ENCODE results near the gene OPCML.

Gene OPCML

DNA sequence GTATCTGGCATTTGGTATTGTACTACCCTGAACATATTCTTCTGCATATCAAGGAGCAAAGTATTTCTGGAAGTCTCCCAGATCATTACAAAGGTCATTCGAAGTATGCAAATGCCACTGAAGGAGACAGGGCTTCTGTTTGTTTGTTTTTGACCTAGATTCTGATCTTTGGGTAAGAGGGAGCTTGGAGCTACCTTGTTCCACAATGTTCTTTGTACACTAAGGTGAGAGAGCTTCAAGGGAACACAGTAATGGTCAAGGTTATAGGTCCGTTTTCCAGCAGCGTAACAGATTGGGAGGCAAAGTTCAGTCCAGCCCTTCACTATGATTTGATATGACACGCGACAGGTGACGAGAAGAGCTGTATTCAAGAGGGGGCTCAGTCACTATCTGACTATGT, 10.0 kb downstream of the OPCML start:
- no peak overlapping the region for H3K4me3 ChIP-seq (ENCODE audit: low read length)
- TF ChIP-seq ZNF274 (IDR thresholded peaks at IDR 0.05; ENCODE audit: low read depth, low read length): no peak

DNA sequence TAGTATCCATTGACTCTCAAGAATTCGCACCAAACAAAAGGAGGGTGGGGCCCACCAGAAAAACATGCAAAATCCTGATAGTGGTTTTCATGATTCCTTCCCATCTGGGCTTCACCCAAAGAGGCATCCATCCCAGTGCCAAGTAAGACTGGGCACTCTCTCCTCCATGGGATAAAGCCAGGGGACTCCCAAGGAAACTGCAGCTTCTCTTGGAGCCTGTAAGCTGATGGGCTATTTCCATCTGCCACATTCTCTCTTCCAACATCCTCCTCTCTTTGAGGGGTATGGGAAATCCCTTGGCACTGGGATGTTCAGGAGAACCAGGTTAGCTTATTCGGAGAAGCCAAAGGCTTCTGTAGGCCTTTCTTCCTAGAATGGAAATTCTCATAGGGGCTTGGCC, 10.8 kb downstream of the OPCML start:
- TF ChIP-seq ZNF274 (IDR thresholded peaks at IDR 0.05; ENCODE audit: low read depth, low read length): no peak
- H3K4me3 ChIP-seq (ENCODE audit: low read length): no peak overlapping the region

DNA sequence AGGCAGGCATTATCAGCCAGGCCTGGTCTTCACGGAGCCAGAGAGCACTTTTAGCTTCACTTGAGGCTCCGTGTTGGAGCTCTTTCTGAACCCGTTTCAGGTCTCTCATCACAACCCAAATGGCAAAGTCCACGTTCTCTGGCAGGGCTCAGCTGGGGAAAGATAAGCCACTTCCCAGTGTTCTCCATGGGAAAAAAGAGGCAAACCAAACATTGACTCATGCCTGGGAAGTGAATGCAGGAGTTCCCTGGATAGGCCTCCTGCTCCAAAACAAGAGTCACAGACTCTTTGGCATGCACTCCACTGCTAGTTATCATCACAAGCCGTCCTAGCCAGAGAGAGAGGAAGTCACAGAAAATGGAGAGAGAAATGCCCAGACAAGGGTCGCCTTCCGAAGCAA, 11.6 kb downstream of the OPCML start:
- no peak for TF ChIP-seq ZNF274 (IDR thresholded peaks at IDR 0.05; ENCODE audit: low read depth, low read length)

DNA sequence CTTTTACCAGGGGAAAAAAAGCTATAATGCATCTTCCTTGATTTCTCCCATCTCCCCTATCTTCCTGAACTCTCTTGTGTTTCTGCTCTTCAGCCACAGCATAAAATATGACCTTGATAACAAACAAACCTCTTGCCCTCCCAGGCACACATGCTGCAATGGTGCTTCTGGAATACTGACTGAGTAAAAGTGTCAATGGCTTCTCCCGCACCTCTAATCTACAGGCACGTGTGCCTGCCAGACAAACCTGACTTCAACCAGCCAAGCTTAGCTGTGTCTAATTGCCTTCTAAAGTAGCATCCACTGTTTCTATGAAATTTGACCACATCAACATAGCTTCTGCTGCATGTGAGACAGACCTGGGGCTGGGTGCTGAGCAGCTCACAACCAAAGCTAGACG, 12.7 kb downstream of the OPCML start:
- TF ChIP-seq ZNF274 (IDR thresholded peaks at IDR 0.05; ENCODE audit: low read depth, low read length): no peak

More for the DNA sequence above, 11.6 kb downstream of the OPCML start:
- H3K4me3 ChIP-seq (ENCODE audit: low read length): no peak overlapping the region

DNA sequence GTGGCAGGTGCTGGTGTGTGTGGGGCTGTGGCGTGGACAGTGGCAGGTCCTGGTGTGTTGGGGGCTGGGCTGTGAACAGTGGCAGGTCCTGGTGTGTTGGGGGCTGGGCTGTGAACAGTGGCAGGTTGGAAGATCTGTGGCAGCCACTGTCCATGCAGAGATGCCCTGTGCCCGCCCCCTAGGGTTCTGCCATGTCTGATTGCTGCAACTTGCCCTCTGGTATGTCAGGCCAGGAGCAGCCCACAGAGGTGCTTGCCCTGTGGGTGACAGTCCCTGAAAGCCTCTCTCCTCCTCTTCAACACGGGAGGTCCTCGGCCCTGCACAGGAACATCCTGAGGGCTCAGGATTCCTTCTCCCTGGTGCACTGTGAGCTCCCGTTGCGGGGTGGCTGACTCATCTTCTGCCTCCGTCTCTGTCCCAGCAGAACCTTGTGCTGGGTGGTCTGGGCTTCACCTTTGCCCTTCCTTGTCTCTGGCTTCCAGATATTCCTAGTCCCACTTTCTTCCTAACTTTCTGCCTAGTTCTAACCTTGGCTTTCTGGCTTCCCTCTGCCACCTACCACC, 13.5 kb downstream of the OPCML start:
- no peak for TF ChIP-seq ZNF274 (IDR thresholded peaks at IDR 0.05; ENCODE audit: low read depth, low read length)
- no peak overlapping the region for H3K4me3 ChIP-seq (ENCODE audit: low read length)

More for the DNA sequence above, 12.7 kb downstream of the OPCML start:
- H3K4me3 ChIP-seq (ENCODE audit: low read length): no peak overlapping the region

DNA sequence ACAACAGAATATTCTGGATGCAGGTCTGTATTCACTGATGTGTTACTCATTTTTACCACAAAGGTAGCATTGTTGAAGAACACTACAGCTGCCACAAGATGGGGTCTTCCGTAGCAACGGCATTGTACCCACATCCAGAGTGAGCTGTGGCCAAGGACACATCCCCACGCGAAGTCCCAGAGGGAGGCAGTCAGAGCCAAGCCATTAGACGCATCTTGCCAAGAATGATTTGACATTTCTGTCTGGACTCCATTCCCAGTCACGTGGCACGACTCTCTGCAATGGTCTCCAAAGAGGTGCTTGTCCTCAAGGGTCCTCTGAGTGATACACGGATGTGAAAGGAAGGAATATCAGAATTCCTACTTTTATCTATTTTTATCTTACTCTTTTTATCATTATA, 15.5 kb downstream of the OPCML start:
- TF ChIP-seq ZNF274 (IDR thresholded peaks at IDR 0.05; ENCODE audit: low read depth, low read length): no peak
- H3K4me3 ChIP-seq (ENCODE audit: low read length): no peak overlapping the region

DNA sequence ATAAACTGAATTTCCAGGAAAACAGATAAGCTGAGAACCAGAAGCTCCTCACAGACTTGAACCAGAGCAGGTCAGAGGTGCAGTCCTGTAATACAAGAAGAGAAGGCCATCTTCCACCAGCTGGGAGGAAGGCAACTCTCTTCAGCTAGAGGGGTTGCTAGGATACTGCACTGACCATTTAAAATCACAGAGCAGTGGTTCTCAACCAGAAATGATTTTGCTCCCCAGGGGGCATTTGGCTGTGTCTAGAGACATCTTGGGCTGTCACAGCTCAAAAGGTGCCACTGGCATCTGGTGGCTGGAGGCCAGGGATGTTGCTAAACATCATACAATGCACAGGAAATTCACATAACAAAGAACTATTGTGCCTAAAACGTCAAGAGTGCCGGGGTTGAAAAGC, 17.2 kb downstream of the OPCML start:
- H3K4me3 ChIP-seq (ENCODE audit: low read length): no peak overlapping the region
- TF ChIP-seq ZNF274 (IDR thresholded peaks at IDR 0.05; ENCODE audit: low read depth, low read length): no peak

DNA sequence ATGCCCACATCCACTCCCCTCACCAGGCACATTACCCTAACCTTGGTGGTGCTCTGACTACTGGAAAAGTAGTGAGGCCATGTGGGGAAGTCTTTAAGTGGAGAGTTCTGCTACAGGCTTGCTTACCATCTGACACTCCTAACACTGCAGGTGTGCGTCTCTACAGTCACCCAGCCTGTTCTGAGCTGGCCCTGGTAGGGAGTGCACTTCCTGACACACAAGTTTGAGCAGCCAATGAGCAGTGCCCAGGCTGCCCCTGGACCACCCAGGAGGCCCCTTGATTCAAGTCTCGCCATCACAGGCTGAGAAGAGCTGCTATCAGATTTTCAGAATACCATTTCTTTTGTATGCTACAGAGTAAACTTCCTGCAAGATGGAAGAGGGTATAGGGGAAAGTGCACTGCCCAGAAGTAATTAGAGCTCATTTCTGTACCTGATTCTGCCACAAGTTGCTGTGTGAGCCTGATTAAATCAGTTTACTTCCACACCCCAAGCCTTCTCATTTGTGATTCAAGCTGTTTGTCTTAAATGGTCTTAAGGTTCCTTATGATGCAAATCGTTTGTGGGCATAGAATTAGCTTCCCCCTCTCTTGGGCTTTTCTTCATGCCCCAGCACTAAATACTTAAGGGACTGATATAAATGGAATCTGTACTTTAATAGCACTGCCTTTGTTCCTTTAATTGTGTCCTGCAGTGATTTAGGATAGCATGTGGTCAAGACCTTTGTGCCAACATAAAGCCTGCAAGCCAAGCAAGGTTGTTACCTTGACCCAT, 22.2 kb downstream of the OPCML start:
- no peak for TF ChIP-seq ZNF274 (IDR thresholded peaks at IDR 0.05; ENCODE audit: low read depth, low read length)
- no peak overlapping the region for H3K4me3 ChIP-seq (ENCODE audit: low read length)

DNA sequence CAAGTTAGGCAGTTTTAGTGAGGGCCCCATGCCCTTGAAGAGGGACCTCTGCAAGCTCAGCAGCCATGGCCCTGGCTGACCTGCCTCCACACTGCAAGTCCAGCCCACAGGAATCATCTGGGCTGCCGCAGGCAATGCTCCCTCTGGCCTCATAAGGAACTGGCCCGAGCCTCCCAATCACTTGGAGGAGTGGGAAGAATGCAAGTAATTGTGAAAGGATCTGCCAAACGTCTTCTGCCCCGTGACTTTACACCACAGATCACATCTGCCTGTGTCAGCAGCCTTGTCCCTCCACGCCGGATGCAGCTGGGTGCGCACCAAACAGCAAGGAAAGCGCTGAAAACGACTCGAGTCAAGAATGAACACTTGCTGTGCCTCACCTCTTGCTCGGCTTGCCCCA, 23.8 kb downstream of the OPCML start:
- no peak overlapping the region for H3K4me3 ChIP-seq (ENCODE audit: low read length)
- no peak for TF ChIP-seq ZNF274 (IDR thresholded peaks at IDR 0.05; ENCODE audit: low read depth, low read length)

DNA sequence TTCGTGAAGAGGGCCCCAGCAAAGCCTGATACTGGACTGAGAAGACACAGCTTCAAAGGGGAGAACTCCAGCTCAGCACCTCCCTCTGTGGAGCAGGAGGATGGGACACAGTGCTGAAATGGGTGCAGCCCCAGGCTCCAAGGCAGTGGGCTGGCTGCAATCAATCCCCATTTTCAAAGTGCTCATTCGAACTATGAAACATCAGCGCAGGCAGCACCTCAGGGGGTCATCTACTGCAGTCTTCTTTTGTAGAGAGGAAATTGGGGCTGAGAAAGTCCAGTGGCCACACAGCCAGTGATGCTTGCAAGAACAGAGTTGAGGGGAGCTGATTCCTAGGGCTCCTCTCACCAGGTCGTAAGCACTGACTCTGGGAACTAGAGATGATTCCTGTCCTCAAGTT, 25.1 kb downstream of the OPCML start:
- no peak overlapping the region for H3K4me3 ChIP-seq (ENCODE audit: low read length)
- no peak for TF ChIP-seq ZNF274 (IDR thresholded peaks at IDR 0.05; ENCODE audit: low read depth, low read length)

DNA sequence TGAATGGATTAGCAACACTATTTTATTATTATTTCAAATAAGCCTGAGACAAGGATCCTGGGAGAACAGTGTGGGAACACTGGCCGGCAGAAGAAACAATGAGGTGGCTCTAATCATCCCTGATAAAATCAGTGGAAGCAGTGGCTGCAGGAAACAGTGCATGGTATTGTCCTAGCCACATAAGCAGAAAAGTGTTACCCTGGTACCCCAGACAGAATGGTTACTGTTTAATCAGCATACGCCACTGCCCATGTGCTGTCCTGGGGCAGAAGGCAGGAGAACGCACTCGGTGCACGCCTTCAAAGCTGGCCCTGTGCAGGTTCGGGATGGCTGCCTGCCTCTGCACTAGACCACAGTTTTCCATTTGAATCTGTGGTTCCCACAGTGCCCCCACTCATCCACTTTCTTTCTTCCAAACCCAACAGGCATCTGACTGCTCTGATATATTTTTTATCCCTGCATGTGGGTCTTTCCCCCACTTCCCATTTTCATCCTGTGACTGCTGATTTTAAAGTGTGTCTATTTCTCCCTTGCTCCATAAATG, 25.7 kb downstream of the OPCML start:
- H3K4me3 ChIP-seq (ENCODE audit: low read length): no peak overlapping the region
- TF ChIP-seq ZNF274 (IDR thresholded peaks at IDR 0.05; ENCODE audit: low read depth, low read length): no peak

DNA sequence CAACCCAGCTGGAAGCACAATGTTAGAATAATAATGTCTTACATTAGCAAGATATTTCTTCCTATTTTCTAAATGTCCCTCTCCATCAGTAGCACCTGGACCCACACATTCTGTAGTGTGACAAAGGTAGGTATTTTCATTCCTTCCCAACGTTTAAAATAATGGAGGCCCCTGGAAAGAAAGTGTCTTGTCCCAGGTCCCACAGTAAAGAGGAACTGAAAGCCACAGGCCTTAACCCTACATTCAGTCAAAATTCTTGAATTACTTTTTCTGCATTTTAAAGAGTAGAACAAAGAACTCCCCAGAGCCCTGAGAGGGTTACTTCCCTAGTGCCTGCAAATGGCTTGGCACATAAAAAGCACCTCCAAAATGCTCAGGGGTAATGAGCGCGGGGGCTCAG, 26.3 kb downstream of the OPCML start:
- no peak overlapping the region for H3K4me3 ChIP-seq (ENCODE audit: low read length)
- TF ChIP-seq ZNF274 (IDR thresholded peaks at IDR 0.05; ENCODE audit: low read depth, low read length): no peak

DNA sequence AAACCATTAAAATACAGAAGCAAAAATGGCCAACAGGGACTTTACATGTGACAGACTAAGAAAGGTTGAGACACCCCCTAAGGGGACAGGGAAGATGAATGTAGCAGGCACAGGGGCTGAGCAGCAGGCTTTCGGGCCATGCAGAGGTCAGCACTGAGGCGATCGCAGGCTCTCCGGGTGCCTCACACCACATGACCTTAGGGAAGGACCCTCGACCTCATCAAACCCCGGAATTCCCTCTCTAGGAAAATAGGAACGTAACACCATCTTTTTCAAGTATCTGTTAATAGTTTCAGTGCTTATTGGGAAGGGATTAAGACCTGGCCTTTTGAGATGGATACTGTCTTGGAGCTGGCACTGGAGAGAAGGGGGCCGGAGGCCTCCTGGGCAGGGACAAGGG, 27.4 kb downstream of the OPCML start:
- no peak overlapping the region for H3K4me3 ChIP-seq (ENCODE audit: low read length)
- no peak for TF ChIP-seq ZNF274 (IDR thresholded peaks at IDR 0.05; ENCODE audit: low read depth, low read length)

DNA sequence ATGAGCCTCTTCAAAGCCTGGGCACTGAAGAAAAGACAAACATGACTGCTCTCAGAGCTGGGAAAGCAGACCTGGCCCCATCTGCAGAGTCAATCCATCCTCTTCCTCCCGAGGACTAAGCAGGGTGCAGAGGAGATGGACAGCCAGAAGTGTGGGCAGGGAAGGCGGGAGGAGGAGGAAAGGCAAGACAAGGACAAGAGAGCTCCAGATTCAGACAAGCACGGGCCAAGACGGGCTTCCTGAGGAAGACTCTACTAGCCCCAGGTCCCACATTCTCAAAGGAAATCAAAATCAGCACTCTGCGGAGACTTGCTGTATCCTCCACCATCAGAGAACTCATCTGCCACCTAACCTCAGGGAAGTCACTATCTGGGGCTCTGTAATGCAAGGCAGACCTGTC, 28.5 kb downstream of the OPCML start:
- H3K4me3 ChIP-seq (ENCODE audit: low read length): no peak overlapping the region

DNA sequence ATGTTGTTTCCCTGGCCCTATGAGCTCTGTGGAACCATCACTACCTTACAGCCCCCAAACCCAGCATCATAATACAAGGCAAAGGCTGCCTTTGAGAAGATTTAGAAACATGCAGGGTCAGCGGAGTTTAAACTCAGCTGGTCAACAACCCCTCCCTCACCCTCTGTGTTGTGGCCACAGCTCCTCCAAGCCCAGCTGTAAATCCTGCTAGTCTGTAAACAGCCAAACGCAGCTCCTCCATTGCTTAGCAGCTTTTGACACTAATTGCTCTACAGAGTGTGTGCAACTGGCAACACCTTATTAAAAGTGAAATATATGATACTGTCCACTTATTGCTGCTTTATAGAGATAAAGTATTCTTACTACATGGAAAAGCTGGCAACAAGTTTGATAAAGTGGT, 29.1 kb downstream of the OPCML start:
- TF ChIP-seq ZNF274 (IDR thresholded peaks at IDR 0.05; ENCODE audit: low read depth, low read length): no peak
- H3K4me3 ChIP-seq (ENCODE audit: low read length): no peak overlapping the region

More for the DNA sequence above, 28.5 kb downstream of the OPCML start:
- TF ChIP-seq ZNF274 (IDR thresholded peaks at IDR 0.05; ENCODE audit: low read depth, low read length): no peak
